Mesendoderm (in vitro differentiated cells): ENCODE data around the gene KAZN.
A peak's percentile ranks its signal among the peaks of the same experiment; 100 is the strongest.

ENCODE experiments used
- DNase-seq: peaks from one replicate; pipeline ENCODE4 v3.0.0; 2013
- H2AK5ac ChIP-seq: 2 replicates; pipeline ENCODE4 v1.6.1; 2013; ENCODE audit warnings: low read length, inconsistent platforms
- H2BK120ac ChIP-seq: 2 replicates; pipeline ENCODE4 v1.6.1; 2013; ENCODE audit warnings: low read depth, mild to moderate bottlenecking, low read length, moderate library complexity, mixed read lengths
- H2BK15ac ChIP-seq: replicated peaks from 2 replicates; pipeline ENCODE4 v1.6.1; 2013; ENCODE audit warnings: low read depth, mild to moderate bottlenecking, moderate library complexity
- H2BK5ac ChIP-seq: 2 replicates; pipeline ENCODE4 v1.6.1; 2013; ENCODE audit warnings: low read length, inconsistent platforms
- H3K18ac ChIP-seq: 2 replicates; pipeline ENCODE4 v1.6.1; 2013; ENCODE audit warnings: mild to moderate bottlenecking, low read length, mixed read lengths
- H3K23ac ChIP-seq: one replicate; pipeline ENCODE4 v1.6.1; 2013; ENCODE audit warnings: low read length
- H3K27ac ChIP-seq: 2 replicates; pipeline ENCODE4 v1.5.1; 2013; ENCODE audit warnings: low read depth, mild to moderate bottlenecking, inconsistent platforms, low read length, moderate library complexity
- H3K27me3 ChIP-seq: 2 replicates; pipeline ENCODE4 v1.6.1; 2013; ENCODE audit warnings: low read length, control low read depth, mild to moderate bottlenecking, inconsistent platforms; ENCODE audit not compliant: insufficient read depth, poor library complexity
- H3K36me3 ChIP-seq: 2 replicates; pipeline ENCODE4 v1.6.1; 2013; ENCODE audit warnings: low read length, inconsistent platforms; ENCODE audit not compliant: control insufficient read depth, insufficient read depth
- H3K4ac ChIP-seq: one replicate; pipeline ENCODE4 v1.6.1; 2013; ENCODE audit warnings: low read depth, mild to moderate bottlenecking, low read length, moderate library complexity
- H3K4me1 ChIP-seq: 2 replicates; pipeline ENCODE4 v1.6.1; 2013; ENCODE audit warnings: low read depth, low read length, inconsistent platforms; ENCODE audit not compliant: control insufficient read depth
- H3K4me2 ChIP-seq: 2 replicates; pipeline ENCODE4 v1.6.1; 2013; ENCODE audit warnings: low read length
- H3K4me3 ChIP-seq: 2 replicates; pipeline ENCODE4 v1.5.1; 2013; ENCODE audit warnings: mild to moderate bottlenecking, low read length
- H3K56ac ChIP-seq: one replicate; pipeline ENCODE4 v1.6.1; 2013; ENCODE audit warnings: low read length
- H3K79me1 ChIP-seq: 2 replicates; pipeline ENCODE4 v1.6.1; 2013; ENCODE audit warnings: low read length, inconsistent platforms
- H3K79me2 ChIP-seq: 2 replicates; pipeline ENCODE4 v1.6.1; 2013; ENCODE audit warnings: mild to moderate bottlenecking, low read length; ENCODE audit not compliant: control insufficient read depth, insufficient read depth
- H3K9ac ChIP-seq: 2 replicates; pipeline ENCODE4 v1.6.1; 2013; ENCODE audit warnings: low read length, inconsistent platforms
- H4K5ac ChIP-seq: one replicate; pipeline ENCODE4 v1.6.1; 2013; ENCODE audit warnings: low read length
- H4K8ac ChIP-seq: one replicate; pipeline ENCODE4 v1.6.1; 2013; ENCODE audit warnings: low read depth, mild to moderate bottlenecking, control low read depth, low read length, moderate library complexity
- WGBS: extraction: QIAGEN DNeasy Blood & Tissue Kit; methylation state at CpG from one replicate; pipeline ENCODE4 v1.1.7; 2013; ENCODE audit warnings: low lambda C conversion rate, missing lambda C conversion rate; ENCODE audit not compliant: insufficient coverage; ENCODE audit errors: extremely low coverage; 5-methylcytosine and 5-hydroxymethylcytosine counted together

KAZN gene

DNA sequence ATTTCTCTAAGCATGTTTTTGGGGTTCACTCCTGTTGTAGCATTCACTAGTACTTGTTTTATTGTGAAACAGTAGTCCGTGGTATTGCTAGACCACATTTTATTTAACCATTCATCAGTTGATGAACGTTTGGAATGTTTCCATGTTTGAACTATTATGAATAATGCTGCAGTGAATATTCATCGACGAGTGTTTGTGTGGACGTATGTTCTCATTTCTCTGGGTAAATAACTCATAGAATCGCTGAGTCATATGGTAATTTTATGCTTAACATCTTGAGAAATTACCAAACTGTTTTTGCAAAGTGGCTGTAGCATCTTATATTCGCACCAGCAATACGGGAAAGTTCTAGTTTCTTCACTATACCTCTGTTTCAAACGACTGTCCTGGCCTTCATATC, 28.0 kb upstream of the KAZN start:
- no peak for DNase-seq
- Histone ChIP-seq H3K27ac (no peak overlapping the region), H3K79me2 (no peaks in the 10 kb centered on the region), H3K27me3 (no peaks in the 10 kb centered on the region), H3K4me2 (no peak overlapping the region), H3K9ac (no peak overlapping the region), H3K4me3 (no peak overlapping the region), H4K5ac (no peak overlapping the region), H3K18ac (no peak overlapping the region), H4K8ac (no peak overlapping the region), H3K23ac (no peak overlapping the region), H3K56ac (no peak overlapping the region), H2BK5ac (no peak overlapping the region), H3K4me1 (no peaks in the 10 kb centered on the region), H2BK15ac (no peak overlapping the region), H2BK120ac (no peak overlapping the region), H3K4ac (no peak overlapping the region), H2AK5ac (no peak overlapping the region), H3K36me3 (no peaks in the 10 kb centered on the region), H3K79me1 (no peaks in the 10 kb centered on the region)
- WGBS = no CpG with 5 or more reads among the region's 9 CpGs

DNA sequence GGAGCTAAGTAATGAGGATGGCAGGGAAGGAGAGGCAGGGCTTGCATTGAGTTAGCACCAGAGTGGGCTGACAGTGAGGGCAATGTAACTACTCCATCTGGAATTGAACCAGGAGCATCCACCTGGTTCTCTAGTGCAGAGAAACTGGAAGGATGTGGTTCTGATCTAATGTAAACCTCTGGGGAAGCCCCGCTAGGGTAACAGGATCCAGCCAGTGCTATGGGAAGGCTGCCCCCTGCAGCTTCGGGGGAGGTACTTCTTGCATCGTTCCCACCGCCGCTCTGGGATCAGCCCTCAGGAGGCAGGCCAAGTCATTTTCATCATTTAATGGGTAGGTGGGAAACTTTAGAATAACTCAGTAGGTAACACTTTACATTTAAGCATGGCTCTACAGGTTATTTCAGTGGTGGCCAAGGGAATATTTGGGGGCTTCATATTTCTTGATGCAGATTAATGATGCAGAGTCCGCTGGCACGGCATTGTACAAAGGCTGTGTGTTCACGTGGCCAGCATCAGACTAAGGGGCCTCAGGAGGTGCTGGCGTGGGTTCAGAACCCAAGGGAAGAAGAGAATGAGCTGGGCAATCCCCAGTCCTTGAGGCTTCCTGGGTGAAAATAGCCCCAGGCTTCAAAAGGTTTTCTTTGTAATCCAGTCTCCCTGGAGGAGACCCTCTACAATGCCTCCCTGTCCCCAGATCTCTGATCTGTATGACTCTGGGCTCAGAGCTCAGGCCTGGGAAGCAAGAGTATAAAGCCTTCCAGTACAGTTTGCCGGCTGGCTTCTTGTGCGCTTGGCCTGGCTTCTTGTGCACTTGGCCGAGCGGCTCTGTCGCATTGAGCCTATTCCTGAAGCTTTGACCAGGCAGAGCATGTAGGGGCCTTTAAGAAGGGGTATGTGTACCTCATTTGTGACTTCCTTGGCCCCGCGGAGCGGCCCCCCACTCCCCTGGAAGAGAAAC, 26.4 kb upstream of the KAZN start:
- no peak overlapping the region for H2BK5ac ChIP-seq
- no peak overlapping the region for H3K9ac ChIP-seq
- no peak overlapping the region for H3K27ac ChIP-seq
- H2BK120ac ChIP-seq = no peak overlapping the region
- H3K4me1 ChIP-seq = no peaks in the 10 kb centered on the region
- no peak overlapping the region for H2AK5ac ChIP-seq
- no peak overlapping the region for H2BK15ac ChIP-seq
- no CpG with 5 or more reads among the region's 17 CpGs for WGBS
- H3K79me2 ChIP-seq = no peaks in the 10 kb centered on the region
- no peak overlapping the region for H3K4me2 ChIP-seq
- no peaks in the 10 kb centered on the region for H3K27me3 ChIP-seq
- H4K8ac ChIP-seq = no peak overlapping the region
- DNase-seq = peak; percentile 81
- H3K56ac ChIP-seq = peak overlapping the region; percentile 30
- no peak overlapping the region for H3K4me3 ChIP-seq
- H3K18ac ChIP-seq = peak overlapping the region; percentile 61
- peak overlapping the region; percentile 11 for H3K4ac ChIP-seq
- no peak overlapping the region for H4K5ac ChIP-seq
- no peak overlapping the region for H3K23ac ChIP-seq
- no peaks in the 10 kb centered on the region for H3K36me3 ChIP-seq
- H3K79me1 ChIP-seq = no peaks in the 10 kb centered on the region

DNA sequence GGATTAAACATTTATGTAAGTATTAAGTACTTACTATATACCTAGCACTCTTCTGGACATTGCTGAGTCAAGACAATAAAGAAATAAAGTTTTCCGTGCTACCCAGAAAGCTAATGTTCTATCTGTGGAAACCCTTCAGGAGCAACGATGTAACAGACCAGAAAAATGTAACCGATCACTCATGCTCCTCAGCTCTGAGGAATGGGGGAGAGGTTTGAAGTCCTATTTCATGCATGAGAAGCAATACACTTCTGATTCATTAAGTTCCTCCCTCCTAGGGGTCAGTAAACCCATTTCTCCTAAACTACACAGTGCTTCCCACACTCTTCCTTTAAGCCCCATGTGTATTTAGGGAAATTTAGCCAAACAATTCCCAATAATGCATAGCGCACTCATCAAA, 25.6 kb upstream of the KAZN start:
- H3K27me3 ChIP-seq = no peaks in the 10 kb centered on the region
- WGBS = no CpG with 5 or more reads among the region's 4 CpGs
- H3K79me2 ChIP-seq = no peaks in the 10 kb centered on the region
- H3K4me1 ChIP-seq = peaks cover 3% of the 10 kb centered on the region
- no peak overlapping the region for H2AK5ac ChIP-seq
- H3K4me3 ChIP-seq = no peak overlapping the region
- no peaks in the 10 kb centered on the region for H3K36me3 ChIP-seq
- H4K5ac ChIP-seq = no peak overlapping the region
- no peak overlapping the region for H3K18ac ChIP-seq
- no peak for DNase-seq
- H3K56ac ChIP-seq = no peak overlapping the region
- H3K79me1 ChIP-seq = no peaks in the 10 kb centered on the region
- no peak overlapping the region for H2BK120ac ChIP-seq
- no peak overlapping the region for H2BK5ac ChIP-seq
- H3K4me2 ChIP-seq = no peak overlapping the region
- no peak overlapping the region for H3K27ac ChIP-seq
- H3K9ac ChIP-seq = no peak overlapping the region
- no peak overlapping the region for H4K8ac ChIP-seq
- H3K23ac ChIP-seq = no peak overlapping the region
- H3K4ac ChIP-seq = no peak overlapping the region
- H2BK15ac ChIP-seq = no peak overlapping the region

DNA sequence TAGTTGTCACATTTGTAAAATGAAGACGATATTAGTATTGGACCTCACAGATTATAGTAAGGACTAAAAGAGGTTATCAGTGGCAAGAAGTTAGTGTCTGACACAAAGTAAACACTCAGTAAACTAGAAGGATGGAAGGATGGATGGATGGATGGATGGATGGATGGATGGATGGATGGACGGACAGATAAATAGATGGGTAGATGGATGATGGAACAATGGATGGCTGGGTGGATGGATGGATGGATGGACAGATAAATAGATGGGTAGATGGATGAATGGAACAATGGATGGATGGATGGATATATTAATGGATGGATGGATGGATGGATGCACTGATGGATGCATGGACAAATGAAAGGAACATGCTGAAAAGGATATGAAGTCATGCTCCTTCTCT, 22.3 kb upstream of the KAZN start:
- H4K5ac ChIP-seq = no peak overlapping the region
- H3K4ac ChIP-seq = no peak overlapping the region
- H3K56ac ChIP-seq = no peak overlapping the region
- H3K4me3 ChIP-seq = no peak overlapping the region
- no CpG with 5 or more reads among the region's 2 CpGs for WGBS
- H3K4me1 ChIP-seq = peaks cover 4% of the 10 kb centered on the region
- no peaks in the 10 kb centered on the region for H3K79me1 ChIP-seq
- DNase-seq = no peak
- no peaks in the 10 kb centered on the region for H3K27me3 ChIP-seq
- no peak overlapping the region for H2BK120ac ChIP-seq
- no peaks in the 10 kb centered on the region for H3K36me3 ChIP-seq
- no peak overlapping the region for H4K8ac ChIP-seq
- H3K23ac ChIP-seq = no peak overlapping the region
- no peak overlapping the region for H2AK5ac ChIP-seq
- H3K9ac ChIP-seq = no peak overlapping the region
- H3K27ac ChIP-seq = no peak overlapping the region
- H3K18ac ChIP-seq = no peak overlapping the region
- H3K79me2 ChIP-seq = no peaks in the 10 kb centered on the region
- no peak overlapping the region for H3K4me2 ChIP-seq
- no peak overlapping the region for H2BK15ac ChIP-seq
- no peak overlapping the region for H2BK5ac ChIP-seq

DNA sequence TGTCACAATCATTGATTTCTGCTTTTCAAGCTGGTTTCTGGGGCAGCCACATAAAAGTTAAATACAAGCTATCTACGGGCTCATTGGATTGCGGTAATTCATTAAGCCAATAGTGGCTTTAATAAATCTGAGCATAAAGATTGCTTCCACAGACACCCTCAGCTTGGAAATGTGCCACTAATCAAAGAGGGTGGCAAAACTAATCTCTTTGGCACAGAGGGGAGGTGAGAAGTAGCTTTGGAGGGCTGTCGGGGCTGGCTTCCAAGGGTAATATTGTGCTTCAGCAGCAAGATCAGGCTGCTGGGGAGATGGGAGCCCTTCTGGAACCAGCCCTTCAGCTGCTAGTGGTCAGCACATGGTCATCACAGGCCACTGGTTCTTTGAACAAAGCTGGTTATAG, 21.2 kb upstream of the KAZN start:
- H2BK120ac ChIP-seq = no peak overlapping the region
- H3K4me1 ChIP-seq = peaks cover 4% of the 10 kb centered on the region

More for the DNA sequence above, 21.2 kb upstream of the KAZN start:
- H2AK5ac ChIP-seq = no peak overlapping the region
- no peak overlapping the region for H3K56ac ChIP-seq
- DNase-seq = no peak
- peak overlapping the region; percentile 16 for H3K18ac ChIP-seq
- H2BK15ac ChIP-seq = no peak overlapping the region
- H4K5ac ChIP-seq = no peak overlapping the region
- H3K4ac ChIP-seq = no peak overlapping the region
- no peak overlapping the region for H4K8ac ChIP-seq
- H3K4me3 ChIP-seq = no peak overlapping the region
- H3K23ac ChIP-seq = no peak overlapping the region
- WGBS = no CpG with 5 or more reads among the region's 3 CpGs
- H2BK5ac ChIP-seq = no peak overlapping the region
- no peaks in the 10 kb centered on the region for H3K79me2 ChIP-seq
- H3K27me3 ChIP-seq = no peaks in the 10 kb centered on the region
- H3K9ac ChIP-seq = no peak overlapping the region
- H3K27ac ChIP-seq = no peak overlapping the region
- H3K4me2 ChIP-seq = no peak overlapping the region
- no peaks in the 10 kb centered on the region for H3K36me3 ChIP-seq
- no peaks in the 10 kb centered on the region for H3K79me1 ChIP-seq
